Liver (tissue), 9 donors: Measurements from ENCODE around the gene LIPH. TPM values are rescaled to one million over a fixed set of nuclear protein-coding genes. Genes with fewer than 3 reads are reported as not detected.

ENCODE experiments used
- DNase-seq: peaks from one replicate; pipeline ENCODE4 v3.0.0-alpha.2; 2017; ENCODE audit warnings: low spot score
- H3K27ac ChIP-seq, 2 donors: one replicate each; pipeline ENCODE4 v1.7.0; 2013; ENCODE audit warnings: inconsistent platforms in 2 of 2, low read length in 2 of 2, control low read depth in 1 of 2, low read depth in 1 of 2, mild to moderate bottlenecking in 1 of 2
- H3K27me3 ChIP-seq, 4 donors: one replicate each; pipeline versions ENCODE4 v1.6.1 to v1.7.0; 2013; ENCODE audit warnings: low read length in 3 of 4, inconsistent platforms in 1 of 4, mild to moderate bottlenecking in 1 of 4, moderate library complexity in 1 of 4; ENCODE audit not compliant: control insufficient read depth in 4 of 4, insufficient read depth in 4 of 4
- H3K36me3 ChIP-seq, 4 donors: one replicate each; pipeline versions ENCODE4 v1.6.1 to v1.7.0; 2013; ENCODE audit warnings: low read length in 3 of 4, mild to moderate bottlenecking in 3 of 4, low read depth in 1 of 4, moderate library complexity in 1 of 4; ENCODE audit not compliant: control insufficient read depth in 4 of 4, insufficient read depth in 3 of 4
- H3K4me1 ChIP-seq, 4 donors: one replicate each; pipeline versions ENCODE4 v1.6.1 to v1.7.0; 2013; ENCODE audit warnings: low read length in 3 of 4, mild to moderate bottlenecking in 3 of 4, moderate library complexity in 1 of 4; ENCODE audit not compliant: control insufficient read depth in 4 of 4, insufficient read depth in 4 of 4
- H3K4me3 ChIP-seq, 3 donors: one replicate each; pipeline versions ENCODE4 v1.6.1 to v1.7.0; 2013; ENCODE audit warnings: low read length in 3 of 3, control low read depth in 1 of 3, low read depth in 1 of 3, mild to moderate bottlenecking in 1 of 3
- H3K9ac ChIP-seq, 2 donors: one replicate each; pipeline ENCODE4 v1.7.0; 2013; ENCODE audit warnings: low read length in 2 of 2, mild to moderate bottlenecking in 2 of 2, moderate library complexity in 2 of 2, control low read depth in 1 of 2, low read depth in 1 of 2
- H3K9me3 ChIP-seq, 4 donors: one replicate each; pipeline versions ENCODE4 v1.6.1 to v1.7.0; 2013; ENCODE audit warnings: low read length in 3 of 4; ENCODE audit not compliant: control insufficient read depth in 4 of 4
- EGR1 ChIP-seq, 2 donors: IDR thresholded peaks; 2 replicates each; pipeline ENCODE4 v1.6.1; 2016 to 2018; ENCODE audit warnings: antibody characterized with exemption in 2 of 2, low read depth in 2 of 2
- FOXA1 ChIP-seq: IDR thresholded peaks from 2 replicates; pipeline ENCODE4 v1.6.1; 2016; ENCODE audit warnings: antibody characterized with exemption
- FOXA2 ChIP-seq: IDR thresholded peaks from 2 replicates; pipeline ENCODE4 v1.6.1; 2016; ENCODE audit warnings: antibody characterized with exemption
- GABPA ChIP-seq, 2 donors: IDR thresholded peaks in 1 of 2; conservative IDR thresholded peaks in 1 of 2; 2 replicates each; pipeline ENCODE4 v1.6.1; 2016; ENCODE audit warnings: antibody characterized with exemption in 2 of 2, mild to moderate bottlenecking in 1 of 2, moderate library complexity in 1 of 2
- HNF4A ChIP-seq, 2 donors: conservative IDR thresholded peaks; 2 replicates each; pipeline ENCODE4 v1.6.1; 2016; ENCODE audit warnings: antibody characterized with exemption in 2 of 2, mild to moderate bottlenecking in 2 of 2
- JUND ChIP-seq, 2 donors: IDR thresholded peaks; 2 replicates each; pipeline ENCODE4 v1.6.1; 2016; ENCODE audit warnings: antibody characterized with exemption in 2 of 2
- NR2F2 ChIP-seq: IDR thresholded peaks from 2 replicates; pipeline ENCODE4 v1.6.1; 2016; ENCODE audit warnings: antibody characterized with exemption
- RAD21 ChIP-seq, 2 donors: IDR thresholded peaks; 2 replicates each; pipeline ENCODE4 v1.6.1; 2016; ENCODE audit warnings: antibody characterized with exemption in 2 of 2, mild to moderate bottlenecking in 2 of 2
- RXRA ChIP-seq, 2 donors: IDR thresholded peaks; 2 replicates each; pipeline ENCODE4 v1.6.1; 2017 to 2018; ENCODE audit warnings: antibody characterized with exemption in 2 of 2, mild to moderate bottlenecking in 1 of 2
- SP1 ChIP-seq: IDR thresholded peaks from 2 replicates; pipeline ENCODE4 v1.6.1; 2018; ENCODE audit warnings: antibody characterized with exemption, mild to moderate bottlenecking
- TAF1 ChIP-seq: conservative IDR thresholded peaks from 2 replicates; pipeline ENCODE4 v1.6.1; 2016; ENCODE audit warnings: antibody characterized with exemption, mild to moderate bottlenecking
- YY1 ChIP-seq: IDR thresholded peaks from 2 replicates; pipeline ENCODE4 v1.6.1; 2016; ENCODE audit warnings: antibody characterized with exemption, mild to moderate bottlenecking
- WGBS: extraction: QIAGEN DNeasy Blood & Tissue Kit; methylation state at CpG from one replicate; pipeline ENCODE4 v1.1.7; 2013; 5-methylcytosine and 5-hydroxymethylcytosine counted together
- polyA plus RNA-seq, 2 donors: library from polyadenylated mRNA; stranded (reverse) in 1 of 2; unstranded in 1 of 2; fragments of 200-250 nt in 1 of 2; fragments of >200 nt in 1 of 2; fragmentation: Nextera tagmentation in 1 of 2; extraction: Ambion mirVana in 1 of 2; gene quantifications; one replicate each; pipeline versions ENCODE4 v1.2.1 to v1.2.3, GENCODE V29; 2013 to 2015
- total RNA-seq, 2 donors: library from RNA; depleted of rRNA; stranded (reverse); fragments of >200 nt; gene quantifications; one replicate each; pipeline ENCODE4 v1.2.3, GENCODE V29; 2014
- TF ChIP-seq, protein P1 (sequence below): IDR thresholded peaks from 2 replicates; pipeline ENCODE4 v1.6.1; 2016; ENCODE audit warnings: antibody characterized with exemption
- TF ChIP-seq, protein P2 (sequence below): IDR thresholded peaks from 2 replicates; pipeline ENCODE4 v1.6.1; 2016; ENCODE audit warnings: antibody characterized with exemption, mild to moderate bottlenecking
- TF ChIP-seq, protein P3 (sequence below): IDR thresholded peaks from 2 replicates; pipeline ENCODE4 v1.6.1; 2016; ENCODE audit warnings: antibody characterized with exemption
- TF ChIP-seq, protein P4 (sequence below): fragments of 150-350 bp; IDR thresholded peaks from 2 replicates; pipeline ENCODE4 v1.5.1; 2017; ENCODE audit warnings: improper control_type of control experiment, low read depth, low read length; ENCODE audit not compliant: missing input control
- TF ChIP-seq, protein P5 (sequence below): IDR thresholded peaks from 2 replicates; pipeline ENCODE4 v1.6.1; 2016; ENCODE audit warnings: antibody characterized with exemption
- donor health status: healthy.
- donor health status: healthy.
- donor health status: healthy.
- donor health status: healthy.
- donor health status: healthy.

Gene LIPH
- total and polyA plus RNA-seq, 4 donors, result under 0.01 to 0.23 (median 0.09) TPM; not detected in 1

DNA sequence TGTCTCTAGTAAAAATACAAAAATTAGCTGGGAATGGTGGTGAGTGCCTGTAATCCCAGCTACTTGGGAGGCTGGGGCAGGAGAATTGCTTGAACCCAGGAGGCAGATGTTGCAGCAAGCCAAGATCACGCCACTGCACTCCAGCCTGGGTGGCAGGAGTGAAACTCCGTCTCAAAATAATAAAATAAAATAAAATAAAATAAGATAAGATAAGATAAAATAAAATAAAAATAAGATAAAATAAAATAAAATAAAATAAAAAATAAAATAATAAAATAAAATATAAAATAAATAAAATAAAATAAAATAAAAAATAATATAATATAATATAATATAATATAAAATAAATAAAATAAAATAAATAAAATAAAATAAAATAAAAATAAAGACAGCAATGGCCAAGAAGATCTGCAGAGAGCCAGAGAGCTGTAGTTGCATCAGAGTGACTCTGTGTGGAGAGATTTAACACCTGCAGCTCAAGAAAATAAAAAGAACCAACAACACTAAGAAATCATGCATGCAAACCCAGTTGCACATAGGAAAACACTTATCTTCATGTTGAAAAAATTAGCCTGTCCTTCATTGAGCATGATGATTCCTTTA lies 25.9 kb downstream of the LIPH start:
- H3K4me3 ChIP-seq, result no peak overlapping the region
- no peaks in the 10 kb centered on the region for H3K36me3 ChIP-seq
- WGBS, result 85% methylated on average over 2 of the region's 2 CpGs
- no peak overlapping the region for H3K9ac ChIP-seq
- H3K4me1 ChIP-seq, result no peaks in the 10 kb centered on the region
- no peaks in the 10 kb centered on the region for H3K9me3 ChIP-seq
- no peak for DNase-seq
- H3K27ac ChIP-seq, result no peak overlapping the region
- no peaks in the 10 kb centered on the region for H3K27me3 ChIP-seq
- TF ChIP-seq NR2F2 (no peak), YY1 (no peak), RAD21 (IDR thresholded peaks at IDR 0.05) (no peak), JUND (IDR thresholded peaks at IDR 0.05) (no peak), EGR1 (IDR thresholded peaks at IDR 0.05; ENCODE audit: low read depth in 2 of 2) (no peak), FOXA1 (no peak)
- TF ChIP-seq, protein P1, sequence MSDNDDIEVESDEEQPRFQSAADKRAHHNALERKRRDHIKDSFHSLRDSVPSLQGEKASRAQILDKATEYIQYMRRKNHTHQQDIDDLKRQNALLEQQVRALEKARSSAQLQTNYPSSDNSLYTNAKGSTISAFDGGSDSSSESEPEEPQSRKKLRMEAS, result no peak
- TF ChIP-seq, protein P2, sequence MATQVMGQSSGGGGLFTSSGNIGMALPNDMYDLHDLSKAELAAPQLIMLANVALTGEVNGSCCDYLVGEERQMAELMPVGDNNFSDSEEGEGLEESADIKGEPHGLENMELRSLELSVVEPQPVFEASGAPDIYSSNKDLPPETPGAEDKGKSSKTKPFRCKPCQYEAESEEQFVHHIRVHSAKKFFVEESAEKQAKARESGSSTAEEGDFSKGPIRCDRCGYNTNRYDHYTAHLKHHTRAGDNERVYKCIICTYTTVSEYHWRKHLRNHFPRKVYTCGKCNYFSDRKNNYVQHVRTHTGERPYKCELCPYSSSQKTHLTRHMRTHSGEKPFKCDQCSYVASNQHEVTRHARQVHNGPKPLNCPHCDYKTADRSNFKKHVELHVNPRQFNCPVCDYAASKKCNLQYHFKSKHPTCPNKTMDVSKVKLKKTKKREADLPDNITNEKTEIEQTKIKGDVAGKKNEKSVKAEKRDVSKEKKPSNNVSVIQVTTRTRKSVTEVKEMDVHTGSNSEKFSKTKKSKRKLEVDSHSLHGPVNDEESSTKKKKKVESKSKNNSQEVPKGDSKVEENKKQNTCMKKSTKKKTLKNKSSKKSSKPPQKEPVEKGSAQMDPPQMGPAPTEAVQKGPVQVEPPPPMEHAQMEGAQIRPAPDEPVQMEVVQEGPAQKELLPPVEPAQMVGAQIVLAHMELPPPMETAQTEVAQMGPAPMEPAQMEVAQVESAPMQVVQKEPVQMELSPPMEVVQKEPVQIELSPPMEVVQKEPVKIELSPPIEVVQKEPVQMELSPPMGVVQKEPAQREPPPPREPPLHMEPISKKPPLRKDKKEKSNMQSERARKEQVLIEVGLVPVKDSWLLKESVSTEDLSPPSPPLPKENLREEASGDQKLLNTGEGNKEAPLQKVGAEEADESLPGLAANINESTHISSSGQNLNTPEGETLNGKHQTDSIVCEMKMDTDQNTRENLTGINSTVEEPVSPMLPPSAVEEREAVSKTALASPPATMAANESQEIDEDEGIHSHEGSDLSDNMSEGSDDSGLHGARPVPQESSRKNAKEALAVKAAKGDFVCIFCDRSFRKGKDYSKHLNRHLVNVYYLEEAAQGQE, result no peak
- TF ChIP-seq, protein P3, sequence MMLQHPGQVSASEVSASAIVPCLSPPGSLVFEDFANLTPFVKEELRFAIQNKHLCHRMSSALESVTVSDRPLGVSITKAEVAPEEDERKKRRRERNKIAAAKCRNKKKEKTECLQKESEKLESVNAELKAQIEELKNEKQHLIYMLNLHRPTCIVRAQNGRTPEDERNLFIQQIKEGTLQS, result no peak

DNA sequence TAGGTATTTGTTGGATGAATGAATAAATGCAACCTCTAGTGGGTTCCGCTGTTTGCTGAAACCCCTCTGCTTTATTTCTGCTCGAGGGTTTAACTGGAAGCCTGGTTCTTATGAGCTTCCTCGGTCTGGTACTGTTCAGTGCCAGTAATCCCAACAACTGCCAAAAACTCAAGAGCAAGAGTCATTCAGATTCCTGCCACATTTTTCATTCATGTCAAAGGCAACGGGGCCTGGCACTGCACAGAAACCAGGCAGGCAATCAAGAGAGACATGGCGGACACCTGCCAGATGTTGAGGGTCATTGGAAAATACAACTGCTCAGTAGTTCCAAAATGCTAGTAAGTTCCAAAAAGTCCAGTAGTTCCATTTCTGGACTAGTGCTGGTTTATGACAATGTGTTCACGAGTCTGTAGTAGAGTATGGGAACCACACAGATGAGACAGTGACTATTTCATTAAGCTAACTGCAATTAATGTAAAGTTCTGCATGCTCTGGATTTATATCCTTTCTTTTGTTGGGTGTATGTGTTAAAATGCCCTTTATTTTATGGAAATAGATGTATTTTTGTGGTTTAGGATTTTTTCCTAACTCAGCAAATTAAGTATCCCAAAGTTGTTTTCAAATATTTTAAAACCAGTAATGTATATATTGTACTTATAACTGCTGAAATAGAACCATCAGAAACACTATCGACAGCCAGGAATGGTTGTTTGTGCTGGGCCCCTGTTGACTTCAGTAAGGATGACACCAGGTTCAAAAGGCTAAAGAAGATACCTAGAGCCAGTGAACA lies 30.8 kb downstream of the LIPH start:
- no peak for DNase-seq
- WGBS, result 92% methylated on average over 7 of the region's 7 CpGs
- H3K9me3 ChIP-seq, result no peaks in the 10 kb centered on the region
- H3K4me1 ChIP-seq, result no peaks in the 10 kb centered on the region
- H3K36me3 ChIP-seq, result no peaks in the 10 kb centered on the region
- H3K9ac ChIP-seq, result no peak overlapping the region
- TF ChIP-seq FOXA2 (no peak), GABPA (IDR thresholded peaks at IDR 0.05 in 1 of 2, conservative IDR thresholded peaks at IDR 0.05 in 1 of 2) (no peak), SP1 (no peak), FOXA1 (no peak), YY1 (no peak), RXRA (IDR thresholded peaks at IDR 0.05) (no peak), HNF4A (conservative IDR thresholded peaks at IDR 0.05) (no peak), JUND (IDR thresholded peaks at IDR 0.05) (no peak), TAF1 (no peak)
- TF ChIP-seq, protein P4, sequence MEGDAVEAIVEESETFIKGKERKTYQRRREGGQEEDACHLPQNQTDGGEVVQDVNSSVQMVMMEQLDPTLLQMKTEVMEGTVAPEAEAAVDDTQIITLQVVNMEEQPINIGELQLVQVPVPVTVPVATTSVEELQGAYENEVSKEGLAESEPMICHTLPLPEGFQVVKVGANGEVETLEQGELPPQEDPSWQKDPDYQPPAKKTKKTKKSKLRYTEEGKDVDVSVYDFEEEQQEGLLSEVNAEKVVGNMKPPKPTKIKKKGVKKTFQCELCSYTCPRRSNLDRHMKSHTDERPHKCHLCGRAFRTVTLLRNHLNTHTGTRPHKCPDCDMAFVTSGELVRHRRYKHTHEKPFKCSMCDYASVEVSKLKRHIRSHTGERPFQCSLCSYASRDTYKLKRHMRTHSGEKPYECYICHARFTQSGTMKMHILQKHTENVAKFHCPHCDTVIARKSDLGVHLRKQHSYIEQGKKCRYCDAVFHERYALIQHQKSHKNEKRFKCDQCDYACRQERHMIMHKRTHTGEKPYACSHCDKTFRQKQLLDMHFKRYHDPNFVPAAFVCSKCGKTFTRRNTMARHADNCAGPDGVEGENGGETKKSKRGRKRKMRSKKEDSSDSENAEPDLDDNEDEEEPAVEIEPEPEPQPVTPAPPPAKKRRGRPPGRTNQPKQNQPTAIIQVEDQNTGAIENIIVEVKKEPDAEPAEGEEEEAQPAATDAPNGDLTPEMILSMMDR, result no peak
- TF ChIP-seq, protein P1, result no peak
- TF ChIP-seq, protein P2, result no peak
- TF ChIP-seq, protein P3, result no peak
- TF ChIP-seq, protein P5, sequence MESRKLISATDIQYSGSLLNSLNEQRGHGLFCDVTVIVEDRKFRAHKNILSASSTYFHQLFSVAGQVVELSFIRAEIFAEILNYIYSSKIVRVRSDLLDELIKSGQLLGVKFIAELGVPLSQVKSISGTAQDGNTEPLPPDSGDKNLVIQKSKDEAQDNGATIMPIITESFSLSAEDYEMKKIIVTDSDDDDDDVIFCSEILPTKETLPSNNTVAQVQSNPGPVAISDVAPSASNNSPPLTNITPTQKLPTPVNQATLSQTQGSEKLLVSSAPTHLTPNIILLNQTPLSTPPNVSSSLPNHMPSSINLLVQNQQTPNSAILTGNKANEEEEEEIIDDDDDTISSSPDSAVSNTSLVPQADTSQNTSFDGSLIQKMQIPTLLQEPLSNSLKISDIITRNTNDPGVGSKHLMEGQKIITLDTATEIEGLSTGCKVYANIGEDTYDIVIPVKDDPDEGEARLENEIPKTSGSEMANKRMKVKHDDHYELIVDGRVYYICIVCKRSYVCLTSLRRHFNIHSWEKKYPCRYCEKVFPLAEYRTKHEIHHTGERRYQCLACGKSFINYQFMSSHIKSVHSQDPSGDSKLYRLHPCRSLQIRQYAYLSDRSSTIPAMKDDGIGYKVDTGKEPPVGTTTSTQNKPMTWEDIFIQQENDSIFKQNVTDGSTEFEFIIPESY, result no peak
- no peak overlapping the region for H3K4me3 ChIP-seq
- no peak overlapping the region for H3K27ac ChIP-seq
- H3K27me3 ChIP-seq, result no peaks in the 10 kb centered on the region
